Right lobe of liver (tissue), 6 donors: Measurements from ENCODE around the gene SBF2. TPM values are rescaled to one million over a fixed set of nuclear protein-coding genes. Genes with fewer than 3 reads are reported as not detected.
A peak's percentile ranks its signal among the peaks of the same experiment; 100 is the strongest.

Experiments used
- ATAC-seq, 4 donors: fragments of 200-7000 bp; cut with Tn5 transposase; one replicate each; pipeline ENCODE4 v1.9.1; 2020; ENCODE audit warnings: mild to moderate bottlenecking in 4 of 4, moderate library complexity in 4 of 4
- DNase-seq, 3 donors: peaks; one replicate each; pipeline ENCODE4 v3.0.0-alpha.2; 2020
- H3K27ac ChIP-seq, 3 donors: fragments of 200-600 bp; one replicate each; pipeline ENCODE4 v1.8.0; 2022
- H3K27me3 ChIP-seq, 2 donors: fragments of 200-600 bp; one replicate each; pipeline ENCODE4 v1.8.0; 2022
- H3K36me3 ChIP-seq, 4 donors: fragments of 200-600 bp; sonication (generic) in 1 of 4; one replicate each; pipeline versions ENCODE4 v1.5.1 to v1.8.0; 2017 to 2022; ENCODE audit warnings: control low read depth in 1 of 4
- H3K4me1 ChIP-seq, 4 donors: fragments of 200-600 bp; sonication (generic) in 1 of 4; one replicate each; pipeline versions ENCODE4 v1.5.1 to v1.8.0; 2017 to 2022; ENCODE audit warnings: control low read depth in 1 of 4
- H3K4me3 ChIP-seq, 3 donors: fragments of 200-600 bp; one replicate each; pipeline ENCODE4 v1.8.0; 2022
- H3K9me3 ChIP-seq, 4 donors: fragments of 200-600 bp; sonication (generic) in 1 of 4; one replicate each; pipeline versions ENCODE4 v1.5.1 to v1.8.0; 2017 to 2022; ENCODE audit warnings: control low read depth in 1 of 4
- CTCF ChIP-seq, 4 donors: fragments of 200-600 bp in 3 of 4; fragments of 450-650 bp in 1 of 4; IDR thresholded peaks; one replicate each; pipeline versions ENCODE4 v1.5.1 to v1.8.0; 2016 to 2022; ENCODE audit warnings: antibody characterized with exemption in 4 of 4, mild to moderate bottlenecking in 2 of 4
- POLR2A ChIP-seq: fragments of 450-650 bp; IDR thresholded peaks from one replicate; pipeline ENCODE4 v1.6.1; 2017; ENCODE audit warnings: antibody characterized with exemption, mild to moderate bottlenecking
- WGBS: methylation state at CpG from one replicate; pipeline ENCODE4 v1.1.6; 2018; ENCODE audit warnings: low coverage, low lambda C conversion rate; ENCODE audit not compliant: insufficient coverage; ENCODE audit errors: missing lambda C conversion rate; 5-methylcytosine and 5-hydroxymethylcytosine counted together
- intact Hi-C, 2 donors: fragments of 100-400 bp; cut with DNase I; formaldehyde crosslinking; loops; one replicate each; pipeline versions ENCODE4 v1.11.2 to v1.14.1; 2022
- total RNA-seq, 6 experiments: library from RNA; depleted of rRNA in 2 of 6; stranded (reverse); fragments of >200 nt in 2 of 6; fragmentation: NEBNext Ultra II Directional in 3 of 6; extraction: Animal tissue kit (Norgen Biotek cat#: 25700) in 3 of 6; gene quantifications; one replicate each; pipeline versions ENCODE4 v1.1.0 to v1.2.4, GENCODE V29; 2016 to 2023
- donor health status: DM: no; HTN: yes; CAD: no.
- donor health status: DM: no; HTN: no; CAD: no.
- donor health status: DM: no; HTN: no; CAD: no.
- donor health status: DM: no; HTN: yes; CAD: no.
- donor health status: DM: no; HTN: yes; CAD: no.

The SBF2 gene
- total RNA-seq, 6 experiments from 2014 or later = 13.7 to 28.4 (median 21.3) TPM

- DNase-seq (no peak), ATAC-seq (no peak)
- Histone ChIP-seq H3K4me1 (peaks cover 0 to 14% (median 2%) of the 10 kb centered on the region in 4 donors), H3K4me3 (no peak overlapping the region), H3K27me3 (no peaks in the 10 kb centered on the region), H3K27ac (no peak overlapping the region), H3K9me3 (peaks cover 0 to 9% (median 0%) of the 10 kb centered on the region in 4 donors), H3K36me3 (no peaks in the 10 kb centered on the region)
- 95% methylated on average over 4 of the region's 4 CpGs for WGBS
- no peak for TF ChIP-seq CTCF (IDR thresholded peaks at IDR 0.05)
- TF ChIP-seq POLR2A = no peak
- intact Hi-C loops = no loop called here
Observed at GRCh38 chr11:10204021-10204420, 90.0 kb downstream of the SBF2 start.

GRCh38 chr11:10201343-10201742 is 92.7 kb downstream of the SBF2 start:
- no peak for TF ChIP-seq CTCF (IDR thresholded peaks at IDR 0.05)
- TF ChIP-seq POLR2A = no peak
- Histone ChIP-seq H3K27me3 (no peaks in the 10 kb centered on the region), H3K4me1 (no peaks in the 10 kb centered on the region), H3K4me3 (no peak overlapping the region), H3K9me3 (peaks cover 0 to 9% (median 0%) of the 10 kb centered on the region in 4 donors), H3K27ac (no peak overlapping the region), H3K36me3 (no peaks in the 10 kb centered on the region)
- ATAC-seq (no peak), DNase-seq (no peak)
- intact Hi-C loops = no loop called here
- WGBS = 67% methylated on average over 1 of the region's 1 CpG

GRCh38 chr11:10197091-10197490 is 96.9 kb downstream of the SBF2 start:
- Histone ChIP-seq H3K4me1 (no peaks in the 10 kb centered on the region), H3K27ac (no peak overlapping the region), H3K27me3 (no peaks in the 10 kb centered on the region), H3K4me3 (no peak overlapping the region), H3K36me3 (no peaks in the 10 kb centered on the region), H3K9me3 (no peaks in the 10 kb centered on the region)
- intact Hi-C loops = no loop called here
- ATAC-seq (no peak), DNase-seq (no peak)
- WGBS = 91% methylated on average over 2 of the region's 2 CpGs
- no peak for TF ChIP-seq POLR2A
- TF ChIP-seq CTCF (IDR thresholded peaks at IDR 0.05) = no peak

GRCh38 chr11:10192036-10192435 is 102.0 kb downstream of the SBF2 start:
- no peaks in the 10 kb centered on the region for H3K4me1 ChIP-seq
- ATAC-seq (no peak), DNase-seq (no peak)
- no peak for TF ChIP-seq CTCF (IDR thresholded peaks at IDR 0.05)
- TF ChIP-seq POLR2A = no peak
- H3K36me3 ChIP-seq = no peaks in the 10 kb centered on the region
- no peaks in the 10 kb centered on the region for H3K9me3 ChIP-seq
- no peaks in the 10 kb centered on the region for H3K27me3 ChIP-seq
- intact Hi-C loops = no loop called here
- no peak overlapping the region for H3K4me3 ChIP-seq
- WGBS = 77% methylated on average over 2 of the region's 2 CpGs
- H3K27ac ChIP-seq = no peak overlapping the region

- ATAC-seq = peak; percentile 48 to 69 (median 55)
- WGBS = 89% methylated on average over 3 of the region's 3 CpGs
- Histone ChIP-seq H3K27me3 (no peaks in the 10 kb centered on the region), H3K4me3 (no peak overlapping the region), H3K36me3 (no peaks in the 10 kb centered on the region), H3K4me1 (no peaks in the 10 kb centered on the region), H3K27ac (no peak overlapping the region), H3K9me3 (no peaks in the 10 kb centered on the region)
- no peak for DNase-seq
- TF ChIP-seq POLR2A = no peak
- peak; percentile 27 to 50 (median 44) for TF ChIP-seq CTCF (IDR thresholded peaks at IDR 0.05)
- intact Hi-C loops = no loop called here
Observed at GRCh38 chr11:10181811-10182210, 112.2 kb downstream of the SBF2 start.
